ENCODE data around the gene RHPN2.

- TF ChIP-seq CTCF (conservative IDR thresholded peaks at IDR 0.05) (no peak), EZH2 (IDR thresholded peaks at IDR 0.05; ENCODE audit: low read depth) (no peak)
Measured at GRCh38 chr19:33039815-33040214, 24.9 kb downstream of the RHPN2 start.
